Measurements from ENCODE around the gene AQP12B.

The AQP12B gene

DNA sequence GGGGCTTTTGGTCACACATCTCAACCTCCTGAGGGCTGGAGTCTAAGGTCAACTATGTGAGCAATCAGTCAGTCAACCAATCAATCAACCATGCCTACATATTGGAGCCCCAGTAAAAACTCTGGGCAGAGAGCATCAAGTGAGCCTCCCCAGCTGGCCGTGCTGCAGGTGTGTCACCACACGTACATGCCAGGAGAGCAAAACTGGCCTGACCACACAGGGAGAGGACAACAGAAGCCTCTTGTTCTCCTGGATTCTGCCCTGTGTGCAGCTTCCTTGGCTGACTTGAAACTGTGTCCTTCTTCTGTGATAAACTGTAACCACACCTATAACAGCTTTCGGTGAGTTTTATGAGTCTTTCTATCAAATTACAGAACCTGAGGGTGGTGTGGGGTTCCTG is 31.5 kb downstream of the AQP12B start:
- Histone ChIP-seq H3K36me3 (ENCODE audit: low read depth) (no peaks in the 10 kb centered on the region), H3K4me3 (ENCODE audit: severe bottlenecking) (no peak overlapping the region), H3K27me3 (ENCODE audit: insufficient read depth, poor library complexity, severe bottlenecking) (peaks cover 45% of the 10 kb centered on the region), H3K9me3 (ENCODE audit: severe bottlenecking) (no peaks in the 10 kb centered on the region), H3K27ac (ENCODE audit: poor library complexity, severe bottlenecking) (no peak overlapping the region), H3K4me1 (ENCODE audit: insufficient read depth, poor library complexity, severe bottlenecking) (no peaks in the 10 kb centered on the region)
- TF ChIP-seq, protein P1, sequence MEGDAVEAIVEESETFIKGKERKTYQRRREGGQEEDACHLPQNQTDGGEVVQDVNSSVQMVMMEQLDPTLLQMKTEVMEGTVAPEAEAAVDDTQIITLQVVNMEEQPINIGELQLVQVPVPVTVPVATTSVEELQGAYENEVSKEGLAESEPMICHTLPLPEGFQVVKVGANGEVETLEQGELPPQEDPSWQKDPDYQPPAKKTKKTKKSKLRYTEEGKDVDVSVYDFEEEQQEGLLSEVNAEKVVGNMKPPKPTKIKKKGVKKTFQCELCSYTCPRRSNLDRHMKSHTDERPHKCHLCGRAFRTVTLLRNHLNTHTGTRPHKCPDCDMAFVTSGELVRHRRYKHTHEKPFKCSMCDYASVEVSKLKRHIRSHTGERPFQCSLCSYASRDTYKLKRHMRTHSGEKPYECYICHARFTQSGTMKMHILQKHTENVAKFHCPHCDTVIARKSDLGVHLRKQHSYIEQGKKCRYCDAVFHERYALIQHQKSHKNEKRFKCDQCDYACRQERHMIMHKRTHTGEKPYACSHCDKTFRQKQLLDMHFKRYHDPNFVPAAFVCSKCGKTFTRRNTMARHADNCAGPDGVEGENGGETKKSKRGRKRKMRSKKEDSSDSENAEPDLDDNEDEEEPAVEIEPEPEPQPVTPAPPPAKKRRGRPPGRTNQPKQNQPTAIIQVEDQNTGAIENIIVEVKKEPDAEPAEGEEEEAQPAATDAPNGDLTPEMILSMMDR (IDR thresholded peaks at IDR 0.05; ENCODE audit: poor library complexity, severe bottlenecking): no peak
- DNase-seq (ENCODE audit: low spot score): no peak
- no peak for ATAC-seq (ENCODE audit: low read depth)

DNA sequence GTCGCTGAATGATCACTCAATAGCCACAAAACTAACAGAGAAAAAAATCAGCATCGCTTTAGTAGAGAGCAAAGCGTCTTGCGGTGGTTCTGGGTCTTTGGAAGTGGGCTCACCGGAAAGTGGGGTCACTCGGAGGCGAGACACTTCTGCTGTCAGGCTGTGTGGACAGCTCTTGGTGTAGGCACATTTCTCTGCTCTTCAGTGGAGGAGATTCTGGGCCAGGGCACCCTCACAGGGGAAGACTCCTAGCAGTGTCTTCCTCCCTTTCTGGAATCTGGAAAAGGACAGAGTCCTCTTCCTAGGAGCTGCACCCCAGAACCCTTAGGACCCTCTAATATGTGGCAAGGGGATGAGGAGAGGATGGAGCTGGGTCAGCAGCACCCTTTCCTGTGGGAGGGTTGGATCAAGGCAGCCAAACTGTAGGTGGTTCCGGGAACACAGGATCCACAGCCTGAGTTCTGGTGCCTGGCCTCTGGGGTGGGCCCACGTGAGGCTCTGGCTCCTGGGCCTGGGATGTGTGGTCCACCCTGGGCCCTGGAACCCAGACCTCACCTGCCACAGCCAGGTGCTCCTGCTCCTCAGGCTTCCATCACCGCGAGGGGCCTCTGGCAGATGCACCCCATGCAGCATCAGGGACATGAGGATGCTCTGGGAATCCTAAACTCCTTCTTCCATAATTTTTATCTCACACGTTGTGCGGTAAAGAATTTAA is 32.3 kb downstream of the AQP12B start:
- ATAC-seq (ENCODE audit: low read depth) (no peak), DNase-seq (ENCODE audit: low spot score) (no peak)
- no peak overlapping the region for H3K27ac ChIP-seq (ENCODE audit: poor library complexity, severe bottlenecking)
- peaks cover 49% of the 10 kb centered on the region for H3K27me3 ChIP-seq (ENCODE audit: insufficient read depth, poor library complexity, severe bottlenecking)
- no peaks in the 10 kb centered on the region for H3K9me3 ChIP-seq (ENCODE audit: severe bottlenecking)
- TF ChIP-seq, protein P1 (IDR thresholded peaks at IDR 0.05; ENCODE audit: poor library complexity, severe bottlenecking): no peak
- H3K4me3 ChIP-seq (ENCODE audit: severe bottlenecking): no peak overlapping the region
- H3K36me3 ChIP-seq (ENCODE audit: low read depth): no peaks in the 10 kb centered on the region
- no peaks in the 10 kb centered on the region for H3K4me1 ChIP-seq (ENCODE audit: insufficient read depth, poor library complexity, severe bottlenecking)

DNA sequence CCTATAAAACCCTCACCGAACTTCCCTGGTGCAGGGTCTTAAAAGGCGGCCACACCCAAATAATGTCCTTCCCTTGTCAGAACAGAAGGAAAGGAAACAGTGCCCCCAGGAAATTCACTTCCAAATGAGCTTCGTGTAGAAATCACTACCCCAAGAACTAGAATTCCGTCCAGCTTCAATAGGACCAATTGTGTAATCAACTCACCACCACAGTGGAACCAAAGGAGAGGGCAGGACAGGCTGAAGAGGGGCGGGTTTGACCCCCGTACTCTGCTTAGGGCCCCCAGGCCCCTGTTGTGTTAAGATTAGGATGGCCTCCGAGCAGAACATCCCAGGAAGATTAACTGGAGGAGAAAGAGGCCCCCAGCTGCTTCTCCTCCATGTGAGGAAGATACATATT is 33.4 kb downstream of the AQP12B start:
- peaks cover 49% of the 10 kb centered on the region for H3K27me3 ChIP-seq (ENCODE audit: insufficient read depth, poor library complexity, severe bottlenecking)
- no peaks in the 10 kb centered on the region for H3K4me1 ChIP-seq (ENCODE audit: insufficient read depth, poor library complexity, severe bottlenecking)

DNA sequence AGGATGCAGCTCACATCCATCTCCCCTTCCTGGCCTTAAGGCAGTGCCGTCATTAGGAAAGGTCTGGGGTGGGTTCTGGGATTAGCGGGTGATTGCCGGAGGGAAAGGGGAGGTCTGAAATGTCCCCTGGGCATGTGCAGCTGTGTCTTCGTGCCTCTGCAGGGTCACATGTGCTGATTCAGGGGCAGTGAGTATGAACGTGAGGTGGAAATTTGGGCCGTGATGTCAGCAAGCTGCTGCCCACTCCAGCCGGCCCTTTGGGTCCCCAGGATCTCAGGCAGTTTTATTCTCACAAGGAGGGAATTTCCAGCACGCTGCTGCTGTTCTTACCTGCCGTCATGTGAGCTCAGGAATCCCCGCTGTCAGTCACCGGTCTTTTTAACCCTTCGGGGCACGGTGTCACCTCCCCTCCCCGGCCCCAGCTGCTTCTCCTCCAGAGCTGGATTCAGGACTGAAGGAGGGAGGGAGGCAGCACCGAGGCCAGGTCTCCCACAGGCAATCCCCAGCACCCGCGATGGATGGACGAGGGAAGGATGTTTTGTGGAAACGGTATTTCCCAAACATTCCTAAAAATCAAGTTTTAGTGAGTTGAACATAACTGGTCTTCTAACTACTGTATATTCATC is 33.9 kb downstream of the AQP12B start:
- no peak for ATAC-seq (ENCODE audit: low read depth)
- no peak overlapping the region for H3K4me3 ChIP-seq (ENCODE audit: severe bottlenecking)
- no peak overlapping the region for H3K27ac ChIP-seq (ENCODE audit: poor library complexity, severe bottlenecking)
- TF ChIP-seq, protein P1 (IDR thresholded peaks at IDR 0.05; ENCODE audit: poor library complexity, severe bottlenecking): no peak
- H3K27me3 ChIP-seq (ENCODE audit: insufficient read depth, poor library complexity, severe bottlenecking): peaks cover 52% of the 10 kb centered on the region
- no peaks in the 10 kb centered on the region for H3K36me3 ChIP-seq (ENCODE audit: low read depth)
- no peak for DNase-seq (ENCODE audit: low spot score)
- no peaks in the 10 kb centered on the region for H3K4me1 ChIP-seq (ENCODE audit: insufficient read depth, poor library complexity, severe bottlenecking)
- H3K9me3 ChIP-seq (ENCODE audit: severe bottlenecking): no peaks in the 10 kb centered on the region

More for the DNA sequence above, 33.4 kb downstream of the AQP12B start:
- Histone ChIP-seq H3K27ac (ENCODE audit: poor library complexity, severe bottlenecking) (no peak overlapping the region), H3K36me3 (ENCODE audit: low read depth) (no peaks in the 10 kb centered on the region), H3K4me3 (ENCODE audit: severe bottlenecking) (no peak overlapping the region), H3K9me3 (ENCODE audit: severe bottlenecking) (no peaks in the 10 kb centered on the region)
- TF ChIP-seq, protein P1 (IDR thresholded peaks at IDR 0.05; ENCODE audit: poor library complexity, severe bottlenecking): no peak
- DNase-seq (ENCODE audit: low spot score) (no peak), ATAC-seq (ENCODE audit: low read depth) (no peak)

DNA sequence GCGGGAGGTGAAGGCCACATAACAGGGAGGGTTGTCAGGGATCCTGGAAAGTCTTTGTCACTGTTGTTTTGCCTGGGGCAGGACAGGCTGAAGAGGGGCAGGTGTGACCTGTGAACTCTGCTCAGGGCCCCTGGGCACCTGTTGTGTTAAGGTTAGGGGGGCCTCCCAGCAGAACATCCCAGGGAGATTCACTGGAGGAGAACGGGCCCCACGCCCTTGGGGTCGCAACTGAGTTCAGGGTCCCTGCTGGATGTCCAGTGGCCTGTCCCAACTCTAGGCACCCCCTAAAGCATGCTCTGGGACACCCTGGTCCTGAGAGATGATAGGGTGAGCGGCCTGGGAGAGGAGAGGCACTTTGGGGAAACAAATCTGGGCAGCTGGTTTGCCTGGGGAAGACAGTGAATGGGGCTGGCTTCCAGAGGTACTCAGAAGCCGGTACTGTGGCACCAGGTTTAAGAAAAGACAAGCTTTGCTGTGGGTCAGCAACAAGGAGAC is 34.5 kb downstream of the AQP12B start:
- peaks cover 52% of the 10 kb centered on the region for H3K27me3 ChIP-seq (ENCODE audit: insufficient read depth, poor library complexity, severe bottlenecking)
- H3K4me3 ChIP-seq (ENCODE audit: severe bottlenecking): no peak overlapping the region
- H3K4me1 ChIP-seq (ENCODE audit: insufficient read depth, poor library complexity, severe bottlenecking): no peaks in the 10 kb centered on the region
- H3K27ac ChIP-seq (ENCODE audit: poor library complexity, severe bottlenecking): no peak overlapping the region
- ATAC-seq (ENCODE audit: low read depth) (no peak), DNase-seq (ENCODE audit: low spot score) (no peak)
- TF ChIP-seq, protein P1 (IDR thresholded peaks at IDR 0.05; ENCODE audit: poor library complexity, severe bottlenecking): no peak
- H3K9me3 ChIP-seq (ENCODE audit: severe bottlenecking): no peaks in the 10 kb centered on the region
- H3K36me3 ChIP-seq (ENCODE audit: low read depth): no peaks in the 10 kb centered on the region

Measured in RWPE2 (cell line).